HG02642 (cell line): ENCODE data around the gene GRIK2.

Source experiments
- ATAC-seq: cut with Tn5 transposase; IDR thresholded peaks from one replicate; pipeline ENCODE4 v1.9.1; 2021; ENCODE audit warnings: mild to moderate bottlenecking; ENCODE audit not compliant: unreplicated experiment, poor library complexity

The GRIK2 gene

GRCh38 chr6:101531538-101531937, 138.0 kb downstream of the GRIK2 start:
- no peak for ATAC-seq

DNA sequence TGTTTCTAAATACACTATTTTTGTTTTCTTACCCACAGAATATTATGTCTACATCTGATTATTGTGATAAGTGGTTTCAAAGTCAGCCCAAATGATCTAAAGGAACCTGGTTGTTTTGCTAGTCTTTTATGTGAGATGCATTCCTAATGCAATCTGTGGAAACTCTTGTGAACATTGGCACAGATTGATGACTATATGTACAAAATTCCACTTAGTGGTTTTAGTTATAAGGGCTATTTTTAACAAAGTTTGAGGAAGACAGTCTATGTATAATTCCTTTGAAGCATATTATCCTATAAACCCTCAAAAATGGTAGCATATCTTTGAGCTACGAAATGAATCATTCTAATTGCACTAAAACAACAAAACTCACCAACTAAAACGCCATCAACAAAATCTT, 140.9 kb downstream of the GRIK2 start:
- ATAC-seq: no peak

DNA sequence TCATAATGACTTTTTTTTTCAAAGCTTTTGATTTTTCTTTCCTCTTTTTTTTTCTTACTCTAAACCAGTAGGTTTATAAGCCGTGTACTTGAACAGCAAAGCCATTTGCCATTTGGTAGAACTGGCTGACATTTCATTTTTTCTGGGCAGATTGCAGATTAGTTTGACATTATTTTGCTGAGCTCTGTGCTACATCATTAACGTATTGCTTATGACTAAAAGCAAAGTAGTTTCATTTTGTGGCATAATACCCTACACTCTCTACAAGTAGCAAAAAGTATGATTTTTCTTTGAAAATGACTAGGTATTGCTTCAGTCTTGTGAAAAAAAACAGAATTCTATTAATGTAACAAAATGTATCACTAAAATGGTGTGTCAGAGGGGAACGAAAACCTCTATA, 141.3 kb downstream of the GRIK2 start:
- ATAC-seq: no peak

- ATAC-seq: no peak
Observed at GRCh38 chr6:101537753-101538316, 144.3 kb downstream of the GRIK2 start.

DNA sequence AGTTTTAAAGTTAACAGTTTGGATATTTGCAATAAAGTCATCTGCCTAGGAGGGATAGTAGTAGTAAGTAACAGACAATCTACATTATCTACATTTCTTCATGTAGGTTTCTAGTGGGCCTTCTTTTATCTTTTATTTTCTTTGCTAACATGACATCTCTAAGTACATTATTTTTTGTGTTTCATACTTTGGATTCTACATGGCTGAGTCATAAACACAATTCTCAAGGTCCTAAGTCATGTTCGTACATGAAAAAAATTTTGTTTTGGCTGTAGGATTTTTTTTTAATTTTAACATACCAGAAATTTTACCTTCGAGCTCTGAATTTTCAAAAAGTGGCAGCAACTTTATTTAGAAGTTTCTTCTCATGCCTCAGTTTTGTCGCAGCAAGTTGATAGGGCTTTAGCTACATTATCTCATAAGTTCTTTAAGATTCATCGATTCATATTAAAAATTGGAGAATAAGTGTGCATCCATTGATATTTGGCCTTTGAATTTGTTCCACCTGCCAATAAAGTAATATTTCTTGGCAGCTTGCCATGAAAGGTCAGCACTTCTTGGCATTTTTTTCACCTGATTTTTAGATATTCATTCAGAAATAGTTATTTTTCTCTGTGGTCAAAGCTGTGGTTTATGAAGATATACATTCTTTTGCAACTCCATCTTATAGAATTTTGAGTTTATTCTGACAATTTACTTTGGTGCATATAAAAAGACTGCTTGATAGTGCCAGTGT, 146.2 kb downstream of the GRIK2 start:
- ATAC-seq: no peak

DNA sequence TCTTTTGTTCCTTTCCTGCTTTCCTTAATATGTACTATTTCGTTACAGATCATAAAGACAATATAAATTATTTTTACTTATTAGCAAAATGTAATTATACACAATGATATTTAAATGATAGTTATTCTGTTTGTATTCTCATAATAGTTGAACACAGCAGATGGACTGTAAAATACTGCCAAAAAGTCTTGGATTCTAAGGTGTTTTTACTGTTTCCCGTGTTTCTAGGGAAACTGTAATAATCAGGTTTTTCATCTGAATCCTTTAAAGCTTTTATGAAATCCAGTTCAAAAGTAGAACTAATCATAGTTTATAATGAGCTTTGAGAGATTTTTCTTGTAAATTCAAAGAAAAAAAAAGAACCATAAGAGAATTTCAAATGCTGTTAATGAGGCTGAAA, 148.4 kb downstream of the GRIK2 start:
- no peak for ATAC-seq

- ATAC-seq: no peak
Observed at GRCh38 chr6:101543796-101544195, 150.3 kb downstream of the GRIK2 start.

GRCh38 chr6:101544286-101544685, 150.8 kb downstream of the GRIK2 start:
- no peak for ATAC-seq

DNA sequence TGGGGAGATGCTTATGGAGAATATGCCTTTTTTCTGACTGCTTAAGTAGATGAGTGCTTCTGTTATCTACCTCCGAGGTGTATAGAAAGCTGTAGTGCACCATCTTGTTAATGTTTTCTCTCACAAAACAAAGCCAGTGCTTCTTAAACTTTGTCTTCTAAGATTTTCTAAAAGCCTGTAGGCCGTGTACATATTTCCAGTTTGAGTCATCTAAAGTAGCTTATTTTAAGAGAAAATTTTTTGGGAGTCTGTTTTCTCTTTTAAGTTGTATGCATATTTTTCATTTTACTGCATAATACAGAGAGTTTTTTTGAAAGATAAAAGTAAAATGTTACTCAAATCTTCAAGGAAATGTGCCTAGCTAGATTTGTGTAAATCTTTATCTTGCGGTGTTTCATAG, 151.7 kb downstream of the GRIK2 start:
- no peak for ATAC-seq

GRCh38 chr6:101550451-101550850, 156.9 kb downstream of the GRIK2 start:
- ATAC-seq: no peak

DNA sequence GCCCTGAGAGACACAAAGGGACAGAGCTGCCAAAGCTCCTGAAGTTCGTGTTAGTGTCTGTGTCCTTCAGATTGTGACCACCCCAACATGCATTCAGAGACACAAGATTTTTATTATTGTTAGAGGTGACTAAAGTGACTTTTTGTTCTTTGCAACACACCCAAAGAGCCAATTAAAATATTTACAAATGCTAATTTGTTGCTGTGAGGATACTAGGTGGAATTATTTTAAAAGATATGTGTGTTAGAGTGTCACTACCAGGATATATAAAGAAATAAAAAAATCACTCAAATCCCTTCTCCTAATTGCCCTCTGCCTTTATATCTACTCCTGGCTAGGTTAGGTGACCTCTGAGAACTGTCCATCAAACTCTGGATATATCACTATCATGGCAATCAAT, 160.7 kb downstream of the GRIK2 start:
- ATAC-seq: no peak

- ATAC-seq: no peak
Observed at GRCh38 chr6:101558712-101559111, 165.2 kb downstream of the GRIK2 start.

DNA sequence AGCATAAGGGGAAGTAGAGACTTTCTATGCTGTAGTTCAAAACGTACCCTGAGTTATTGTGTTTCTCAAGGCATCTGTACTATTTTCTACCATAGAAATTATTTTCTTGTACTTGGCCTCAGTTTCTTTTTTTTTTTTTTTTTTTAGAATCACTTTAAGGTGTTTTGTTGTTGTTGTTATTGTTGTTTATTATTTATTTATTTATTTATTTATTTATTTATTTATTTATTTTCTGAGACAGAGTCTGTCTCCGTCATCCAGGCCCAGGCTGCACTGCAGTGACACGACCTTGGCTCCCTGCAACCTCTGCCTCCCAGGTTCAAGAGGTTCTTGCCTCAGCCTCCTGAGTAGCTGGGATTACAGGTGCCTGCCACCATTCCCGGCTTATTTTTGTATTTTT, 179.1 kb downstream of the GRIK2 start:
- no peak for ATAC-seq

DNA sequence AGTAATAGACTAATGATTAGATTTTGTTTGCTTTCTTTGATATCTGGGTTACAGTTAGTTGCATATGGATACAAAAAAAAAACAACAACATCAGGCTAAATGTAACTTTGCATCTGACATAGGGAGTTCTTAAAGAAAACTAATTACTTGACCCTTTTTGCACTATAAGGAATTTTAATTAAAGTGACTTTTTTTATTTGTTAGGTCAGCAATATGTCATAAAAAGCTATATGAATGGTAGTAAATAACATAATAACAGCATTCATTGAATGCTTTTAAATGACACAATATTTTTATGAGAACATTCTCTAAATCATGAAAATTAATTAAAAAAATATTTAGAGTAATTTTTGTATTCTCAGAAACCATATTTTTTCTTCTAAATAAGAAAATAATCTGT, 183.6 kb downstream of the GRIK2 start:
- ATAC-seq: no peak

DNA sequence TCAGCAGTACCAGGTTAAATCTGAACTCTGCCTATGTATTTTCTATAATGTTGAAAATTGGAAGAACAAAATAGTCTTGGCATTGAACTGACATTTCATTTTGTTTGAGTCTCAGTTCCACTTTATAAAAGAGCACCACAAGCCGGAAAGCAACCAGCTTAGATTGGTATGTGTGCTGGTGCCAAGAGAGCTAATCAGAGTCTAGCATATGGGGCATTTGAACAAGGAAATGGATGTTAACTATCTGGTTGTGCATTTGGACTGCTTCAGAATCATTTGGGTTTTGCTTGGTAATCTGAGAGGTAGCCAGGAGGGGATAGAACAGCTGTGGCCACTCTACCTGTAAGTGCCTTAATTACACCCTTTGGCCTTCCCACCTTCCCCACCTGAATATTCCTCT, 184.8 kb downstream of the GRIK2 start:
- no peak for ATAC-seq

GRCh38 chr6:101582792-101583191, 189.3 kb downstream of the GRIK2 start:
- no peak for ATAC-seq

GRCh38 chr6:101585501-101585900, 192.0 kb downstream of the GRIK2 start:
- no peak for ATAC-seq

DNA sequence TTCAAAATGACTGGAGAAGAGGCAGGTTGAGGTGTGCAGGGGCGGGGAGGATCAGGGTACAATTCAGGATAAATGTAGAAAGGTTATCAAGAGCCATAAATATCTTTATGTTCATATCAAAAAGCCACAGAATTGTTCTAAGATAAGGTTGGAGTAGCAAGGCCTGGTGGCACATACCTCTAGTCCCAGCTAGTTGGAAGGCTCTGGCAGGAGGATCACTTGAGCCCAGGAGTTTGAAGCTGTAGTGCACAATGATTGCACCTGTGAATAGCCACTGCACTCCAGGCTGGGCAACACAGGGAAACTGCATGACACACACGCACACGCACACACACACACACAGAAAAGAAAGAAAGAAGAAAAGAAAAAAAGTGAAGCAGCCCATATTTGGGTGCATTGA, 194.8 kb downstream of the GRIK2 start:
- no peak for ATAC-seq

DNA sequence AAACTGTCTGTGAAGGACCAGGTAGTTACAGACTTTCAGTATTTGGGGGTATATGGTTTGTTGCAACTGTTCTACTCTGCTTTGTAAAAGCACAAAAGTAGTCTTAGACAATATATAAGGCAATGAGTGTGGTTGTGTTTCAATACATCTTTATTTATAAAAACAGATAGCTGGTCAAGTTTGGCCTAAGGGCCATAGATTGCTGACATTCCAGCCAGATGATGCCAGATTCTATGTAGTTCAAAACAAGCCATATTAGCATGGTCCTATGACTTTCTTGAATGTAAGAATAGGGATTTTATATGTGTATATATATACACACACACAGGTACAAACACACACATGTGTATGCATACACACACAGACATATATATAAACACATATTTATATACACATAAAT, 201.8 kb downstream of the GRIK2 start:
- ATAC-seq: no peak

DNA sequence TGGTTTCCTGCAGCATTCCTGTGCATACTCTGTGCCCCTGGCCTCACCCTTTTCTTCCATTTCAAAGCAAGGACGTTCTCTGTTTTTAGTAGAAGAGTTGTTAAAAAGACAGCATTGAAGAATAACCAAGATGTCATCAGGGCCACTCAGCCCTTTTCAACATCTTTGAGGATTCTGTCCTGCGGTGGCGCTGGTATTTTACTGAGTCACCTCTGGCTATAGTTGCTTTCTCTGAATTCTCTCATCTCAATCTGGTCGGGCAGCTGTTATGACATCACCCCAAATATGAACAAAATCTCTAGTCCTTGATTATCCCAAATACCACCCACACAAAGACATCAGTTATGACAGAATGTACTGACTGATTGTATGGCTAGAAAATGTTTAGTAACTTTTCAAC, 204.2 kb downstream of the GRIK2 start:
- no peak for ATAC-seq

- no peak for ATAC-seq
Observed at GRCh38 chr6:101605426-101605825, 211.9 kb downstream of the GRIK2 start.

GRCh38 chr6:101605874-101606273, 212.4 kb downstream of the GRIK2 start:
- peak; percentile 87 for ATAC-seq
